ENCODE data around the gene MGAT3.

MGAT3 gene

GRCh38 chr22:39454385-39454871 is 2.4 kb upstream of the MGAT3 start:
- Histone ChIP-seq H3K4me3 (ENCODE audit: control insufficient read depth in 1 of 7, extremely low read depth in 1 of 7, insufficient read depth in 4 of 7, low read depth in 2 of 7, low read length in 6 of 7) (peak overlapping the region in 1 of 7 experiments; percentile 4), H3K36me3 (ENCODE audit: control insufficient read depth in 4 of 4, insufficient read depth in 4 of 4, low read length in 3 of 4) (no peaks in the 10 kb centered on the region), H3K4me1 (ENCODE audit: control extremely low read depth in 1 of 4, control insufficient read depth in 4 of 4, insufficient read depth in 4 of 4, low read length in 3 of 4) (peaks cover 0 to 76% (median 34%) of the 10 kb centered on the region in 4 experiments), H3K27ac (ENCODE audit: insufficient read depth in 1 of 2, low read depth in 1 of 2, low read length in 2 of 2, poor library complexity in 1 of 2, severe bottlenecking in 2 of 2) (no peak overlapping the region), H3K9me3 (ENCODE audit: control extremely low read depth in 1 of 5, control insufficient read depth in 4 of 5, insufficient read depth in 2 of 5, low read depth in 1 of 5, low read length in 4 of 5) (no peaks in the 10 kb centered on the region), H3K27me3 (replicated peaks in 2 of 5; ENCODE audit: control insufficient read depth in 4 of 5, insufficient read depth in 5 of 5, low read length in 4 of 5) (peaks cover 0 to 19% (median 8%) of the 10 kb centered on the region in 5 experiments)
- DNase-seq: peak in 2 of 3 donors; percentile 52 to 68
- ChIA-PET CTCF (interaction anchor here (0.9 to 2.8 kb wide), 8 partner anchors 10 to 111 kb away, joined by 3 to 11 read pairs (median 4); no protein-coding TSS in a partner anchor), POLR2A (interaction anchor here (0.9 kb wide), 1 partner anchor 18 kb away, joined by 4 read pairs; no protein-coding TSS in a partner anchor)
- WGBS (ENCODE audit: insufficient coverage): 57% methylated on average over 6 of the region's 7 CpGs

- POLR2A ChIA-PET: interaction anchor here (0.7 kb wide), 1 partner anchor 25 kb away, joined by 3 read pairs; no protein-coding TSS in a partner anchor
- Histone ChIP-seq H3K4me1 (ENCODE audit: control extremely low read depth in 1 of 4, control insufficient read depth in 4 of 4, insufficient read depth in 4 of 4, low read length in 3 of 4) (peaks cover 0 to 76% (median 33%) of the 10 kb centered on the region in 4 experiments), H3K36me3 (ENCODE audit: control insufficient read depth in 4 of 4, insufficient read depth in 4 of 4, low read length in 3 of 4) (peaks cover 0 to 10% (median 0%) of the 10 kb centered on the region in 4 experiments), H3K4me3 (ENCODE audit: control insufficient read depth in 1 of 7, extremely low read depth in 1 of 7, insufficient read depth in 4 of 7, low read depth in 2 of 7, low read length in 6 of 7) (peak overlapping the region in 5 of 7 experiments; percentile 58 to 73 (median 63)), H3K27me3 (replicated peaks in 2 of 5; ENCODE audit: control insufficient read depth in 4 of 5, insufficient read depth in 5 of 5, low read length in 4 of 5) (peaks cover 0 to 21% (median 8%) of the 10 kb centered on the region in 5 experiments), H3K9me3 (ENCODE audit: control extremely low read depth in 1 of 5, control insufficient read depth in 4 of 5, insufficient read depth in 2 of 5, low read depth in 1 of 5, low read length in 4 of 5) (no peaks in the 10 kb centered on the region), H3K27ac (ENCODE audit: insufficient read depth in 1 of 2, low read depth in 1 of 2, low read length in 2 of 2, poor library complexity in 1 of 2, severe bottlenecking in 2 of 2) (no peak overlapping the region)
- WGBS (ENCODE audit: insufficient coverage): 5% methylated on average over 20 of the region's 63 CpGs
- DNase-seq: no peak
- CTCF ChIA-PET: no interaction called here
These were observed 365 bp downstream of the MGAT3 start for GRCh38 chr22:39457198-39457555.

- CTCF ChIA-PET: interaction anchor here (1.5 kb wide), 2 partner anchors 24 to 59 kb away, joined by 3 read pairs; no protein-coding TSS in a partner anchor
- no peak overlapping the region for H3K27ac ChIP-seq (ENCODE audit: insufficient read depth in 1 of 2, low read depth in 1 of 2, low read length in 2 of 2, poor library complexity in 1 of 2, severe bottlenecking in 2 of 2)
- 0% methylated on average over 27 of the region's 83 CpGs for WGBS (ENCODE audit: insufficient coverage)
- peaks cover 0 to 76% (median 33%) of the 10 kb centered on the region in 4 experiments for H3K4me1 ChIP-seq (ENCODE audit: control extremely low read depth in 1 of 4, control insufficient read depth in 4 of 4, insufficient read depth in 4 of 4, low read length in 3 of 4)
- H3K27me3 ChIP-seq (replicated peaks in 2 of 5; ENCODE audit: control insufficient read depth in 4 of 5, insufficient read depth in 5 of 5, low read length in 4 of 5): peaks cover 0 to 21% (median 8%) of the 10 kb centered on the region in 5 experiments
- H3K36me3 ChIP-seq (ENCODE audit: control insufficient read depth in 4 of 4, insufficient read depth in 4 of 4, low read length in 3 of 4): peaks cover 0 to 10% (median 0%) of the 10 kb centered on the region in 4 experiments
- H3K9me3 ChIP-seq (ENCODE audit: control extremely low read depth in 1 of 5, control insufficient read depth in 4 of 5, insufficient read depth in 2 of 5, low read depth in 1 of 5, low read length in 4 of 5): no peaks in the 10 kb centered on the region
- DNase-seq: peak in 1 of 3 donors; percentile 39
- POLR2A ChIA-PET: interaction anchor here (0.6 to 0.7 kb wide), 2 partner anchors 24 to 1931 kb away, joined by 3 to 4 read pairs; no protein-coding TSS in a partner anchor
- peak overlapping the region in 5 of 7 experiments; percentile 58 to 73 (median 63) for H3K4me3 ChIP-seq (ENCODE audit: control insufficient read depth in 1 of 7, extremely low read depth in 1 of 7, insufficient read depth in 4 of 7, low read depth in 2 of 7, low read length in 6 of 7)
These were observed 988 bp downstream of the MGAT3 start for GRCh38 chr22:39457556-39458443.

GRCh38 chr22:39458444-39459083 is 1.8 kb downstream of the MGAT3 start:
- peaks cover 0 to 21% (median 8%) of the 10 kb centered on the region in 5 experiments for H3K27me3 ChIP-seq (replicated peaks in 2 of 5; ENCODE audit: control insufficient read depth in 4 of 5, insufficient read depth in 5 of 5, low read length in 4 of 5)
- no peak overlapping the region for H3K27ac ChIP-seq (ENCODE audit: insufficient read depth in 1 of 2, low read depth in 1 of 2, low read length in 2 of 2, poor library complexity in 1 of 2, severe bottlenecking in 2 of 2)
- CTCF ChIA-PET: interaction anchor here (1.5 kb wide), 2 partner anchors 23 to 58 kb away, joined by 3 read pairs; no protein-coding TSS in a partner anchor
- H3K4me1 ChIP-seq (ENCODE audit: control extremely low read depth in 1 of 4, control insufficient read depth in 4 of 4, insufficient read depth in 4 of 4, low read length in 3 of 4): peaks cover 0 to 76% (median 40%) of the 10 kb centered on the region in 4 experiments
- WGBS (ENCODE audit: insufficient coverage): 54% methylated on average over 8 of the region's 10 CpGs
- H3K9me3 ChIP-seq (ENCODE audit: control extremely low read depth in 1 of 5, control insufficient read depth in 4 of 5, insufficient read depth in 2 of 5, low read depth in 1 of 5, low read length in 4 of 5): no peaks in the 10 kb centered on the region
- peaks cover 0 to 10% (median 0%) of the 10 kb centered on the region in 4 experiments for H3K36me3 ChIP-seq (ENCODE audit: control insufficient read depth in 4 of 4, insufficient read depth in 4 of 4, low read length in 3 of 4)
- DNase-seq: no peak
- POLR2A ChIA-PET: no interaction called here
- H3K4me3 ChIP-seq (ENCODE audit: control insufficient read depth in 1 of 7, extremely low read depth in 1 of 7, insufficient read depth in 4 of 7, low read depth in 2 of 7, low read length in 6 of 7): peak overlapping the region in 5 of 7 experiments; percentile 58 to 73 (median 63)

- DNase-seq: no peak
- Histone ChIP-seq H3K27me3 (replicated peaks in 2 of 5; ENCODE audit: control insufficient read depth in 4 of 5, insufficient read depth in 5 of 5, low read length in 4 of 5) (peaks cover 0 to 21% (median 8%) of the 10 kb centered on the region in 5 experiments), H3K27ac (ENCODE audit: insufficient read depth in 1 of 2, low read depth in 1 of 2, low read length in 2 of 2, poor library complexity in 1 of 2, severe bottlenecking in 2 of 2) (no peak overlapping the region), H3K4me3 (ENCODE audit: control insufficient read depth in 1 of 7, extremely low read depth in 1 of 7, insufficient read depth in 4 of 7, low read depth in 2 of 7, low read length in 6 of 7) (no peak overlapping the region), H3K9me3 (ENCODE audit: control extremely low read depth in 1 of 5, control insufficient read depth in 4 of 5, insufficient read depth in 2 of 5, low read depth in 1 of 5, low read length in 4 of 5) (no peaks in the 10 kb centered on the region), H3K36me3 (ENCODE audit: control insufficient read depth in 4 of 4, insufficient read depth in 4 of 4, low read length in 3 of 4) (peaks cover 0 to 10% (median 0%) of the 10 kb centered on the region in 4 experiments), H3K4me1 (ENCODE audit: control extremely low read depth in 1 of 4, control insufficient read depth in 4 of 4, insufficient read depth in 4 of 4, low read length in 3 of 4) (peaks cover 0 to 72% (median 40%) of the 10 kb centered on the region in 4 experiments)
- 95% methylated on average over 11 of the region's 11 CpGs for WGBS (ENCODE audit: insufficient coverage)
- POLR2A ChIA-PET: no interaction called here
- CTCF ChIA-PET: interaction anchor here (1.3 to 1.5 kb wide), 2 partner anchors 22 to 36 kb away, joined by 3 read pairs; no protein-coding TSS in a partner anchor
These were observed 2.9 kb downstream of the MGAT3 start for GRCh38 chr22:39459681-39460080.

- WGBS (ENCODE audit: insufficient coverage): 20% methylated on average over 9 of the region's 13 CpGs
- peak overlapping the region; percentile 84 to 88 for H3K27ac ChIP-seq (ENCODE audit: insufficient read depth in 1 of 2, low read depth in 1 of 2, low read length in 2 of 2, poor library complexity in 1 of 2, severe bottlenecking in 2 of 2)
- ChIA-PET POLR2A (no interaction called here), CTCF (interaction anchor here (0.9 to 2.8 kb wide), 8 partner anchors 10 to 68 kb away, joined by 3 to 11 read pairs (median 4); partner anchors contain the start of gene TAB1)
- H3K9me3 ChIP-seq (ENCODE audit: control extremely low read depth in 1 of 5, control insufficient read depth in 4 of 5, insufficient read depth in 2 of 5, low read depth in 1 of 5, low read length in 4 of 5): no peaks in the 10 kb centered on the region
- H3K36me3 ChIP-seq (ENCODE audit: control insufficient read depth in 4 of 4, insufficient read depth in 4 of 4, low read length in 3 of 4): peaks cover 0 to 15% (median 0%) of the 10 kb centered on the region in 4 experiments
- H3K4me3 ChIP-seq (ENCODE audit: control insufficient read depth in 1 of 7, extremely low read depth in 1 of 7, insufficient read depth in 4 of 7, low read depth in 2 of 7, low read length in 6 of 7): peak overlapping the region in 1 of 7 experiments; percentile 33
- H3K4me1 ChIP-seq (ENCODE audit: control extremely low read depth in 1 of 4, control insufficient read depth in 4 of 4, insufficient read depth in 4 of 4, low read length in 3 of 4): peaks cover 0 to 75% (median 37%) of the 10 kb centered on the region in 4 experiments
- H3K27me3 ChIP-seq (replicated peaks in 2 of 5; ENCODE audit: control insufficient read depth in 4 of 5, insufficient read depth in 5 of 5, low read length in 4 of 5): peaks cover 0 to 16% (median 8%) of the 10 kb centered on the region in 5 experiments
- peak; percentile 72 to 90 (median 89) for DNase-seq
These were observed 5.8 kb downstream of the MGAT3 start for GRCh38 chr22:39462443-39463221.
